H9 (cell line): Measurements from ENCODE around the gene FBXO11. TPM values are rescaled to one million over a fixed set of nuclear protein-coding genes. Genes with fewer than 3 reads are reported as not detected.

ENCODE experiments used
- DNase-seq: peaks from one replicate; pipeline ENCODE4 v3.0.0-alpha.2; 2017
- H2AFZ ChIP-seq: one replicate; pipeline ENCODE4 v1.6.1; 2013; ENCODE audit warnings: mild to moderate bottlenecking, low read length, control low read depth, moderate library complexity
- H2AK5ac ChIP-seq: 2 replicates; pipeline ENCODE4 v1.6.1; 2013; ENCODE audit warnings: low read length, control low read depth, mixed read lengths; ENCODE audit not compliant: insufficient read length
- H2BK120ac ChIP-seq: one replicate; pipeline ENCODE4 v1.6.1; 2013; ENCODE audit warnings: low read depth, mild to moderate bottlenecking, low read length, control low read depth, inconsistent platforms; ENCODE audit not compliant: poor library complexity, severe bottlenecking
- H2BK12ac ChIP-seq: 2 replicates; pipeline ENCODE4 v1.6.1; 2013; ENCODE audit warnings: low read length, control low read depth, mixed read lengths, low read depth; ENCODE audit not compliant: insufficient read length
- H2BK15ac ChIP-seq: 2 replicates; pipeline ENCODE4 v1.6.1; 2013; ENCODE audit warnings: low read depth, low read length, control low read depth
- H2BK20ac ChIP-seq: one replicate; pipeline ENCODE4 v1.6.1; 2013; ENCODE audit warnings: low read depth, mild to moderate bottlenecking, low read length, control low read depth, inconsistent platforms; ENCODE audit not compliant: poor library complexity, severe bottlenecking
- H2BK5ac ChIP-seq: 2 replicates; pipeline ENCODE4 v1.6.1; 2013; ENCODE audit warnings: low read length, control low read depth, mixed read lengths; ENCODE audit not compliant: insufficient read length
- H3K14ac ChIP-seq: 2 replicates; pipeline ENCODE4 v1.6.1; 2013; ENCODE audit warnings: low read length, control low read depth; ENCODE audit not compliant: insufficient read depth
- H3K18ac ChIP-seq: 2 replicates; pipeline ENCODE4 v1.6.1; 2013; ENCODE audit warnings: low read depth, mild to moderate bottlenecking, mixed read lengths, low read length, control low read depth; ENCODE audit not compliant: insufficient read length
- H3K23ac ChIP-seq: 2 replicates; pipeline ENCODE4 v1.6.1; 2013; ENCODE audit warnings: low read length, control low read depth, mixed read lengths, low read depth; ENCODE audit not compliant: insufficient read length
- H3K23me2 ChIP-seq: 2 replicates; pipeline ENCODE4 v1.6.1; 2013; ENCODE audit warnings: low read depth, mild to moderate bottlenecking, mixed read lengths, low read length, control low read depth; ENCODE audit not compliant: insufficient read length, poor library complexity, severe bottlenecking
- H3K27ac ChIP-seq: 2 replicates; pipeline ENCODE4 v1.5.1; 2013; ENCODE audit warnings: low read length, control low read depth, mixed read lengths, low read depth; ENCODE audit not compliant: insufficient read length
- H3K27me3 ChIP-seq: 2 replicates; pipeline ENCODE4 v1.6.1; 2013; ENCODE audit warnings: low read length, control low read depth, inconsistent platforms; ENCODE audit not compliant: insufficient read depth
- H3K4ac ChIP-seq: 2 replicates; pipeline ENCODE4 v1.6.1; 2013; ENCODE audit warnings: low read depth, mild to moderate bottlenecking, control low read depth, inconsistent platforms, low read length, moderate library complexity
- H3K4me1 ChIP-seq: 2 replicates; pipeline ENCODE4 v1.6.1; 2013; ENCODE audit warnings: low read length, control low read depth, inconsistent platforms; ENCODE audit not compliant: insufficient read depth
- H3K4me2 ChIP-seq: 2 replicates; pipeline ENCODE4 v1.6.1; 2013; ENCODE audit warnings: low read length, control low read depth, mixed read lengths; ENCODE audit not compliant: insufficient read length, insufficient read depth
- H3K56ac ChIP-seq: 2 replicates; pipeline ENCODE4 v1.6.1; 2013; ENCODE audit warnings: low read depth, mild to moderate bottlenecking, mixed read lengths, low read length, control low read depth; ENCODE audit not compliant: insufficient read length
- H3K79me1 ChIP-seq: 2 replicates; pipeline ENCODE4 v1.6.1; 2013; ENCODE audit warnings: low read depth, mild to moderate bottlenecking, moderate library complexity, low read length, control low read depth, inconsistent platforms; ENCODE audit not compliant: insufficient read depth, poor library complexity, severe bottlenecking
- H3K79me2 ChIP-seq: 2 replicates; pipeline ENCODE4 v1.6.1; 2013; ENCODE audit warnings: low read length, control low read depth, inconsistent platforms; ENCODE audit not compliant: insufficient read depth
- H3K9ac ChIP-seq: 2 replicates; pipeline ENCODE4 v1.6.1; 2013; ENCODE audit warnings: low read length, control low read depth, mixed read lengths; ENCODE audit not compliant: insufficient read length; ENCODE audit errors: extremely low read depth
- H3K9me3 ChIP-seq: one replicate; pipeline ENCODE4 v1.6.1; 2013; ENCODE audit warnings: low read depth, low read length, inconsistent platforms; ENCODE audit not compliant: control insufficient read depth
- H3T11ph ChIP-seq: one replicate; pipeline ENCODE4 v1.6.1; 2013; ENCODE audit warnings: mild to moderate bottlenecking, low read length, control low read depth, inconsistent platforms
- H4K20me1 ChIP-seq: one replicate; pipeline ENCODE4 v1.6.1; 2013; ENCODE audit not compliant: control insufficient read depth, insufficient read length, insufficient read depth
- H4K5ac ChIP-seq: 2 replicates; pipeline ENCODE4 v1.6.1; 2013; ENCODE audit warnings: low read depth, mild to moderate bottlenecking, mixed read lengths, low read length, control low read depth; ENCODE audit not compliant: insufficient read length
- H4K8ac ChIP-seq: replicated peaks from 2 replicates; pipeline ENCODE4 v1.6.1; 2013; ENCODE audit warnings: low read length, control low read depth, mixed read lengths, low read depth; ENCODE audit not compliant: insufficient read length
- H4K91ac ChIP-seq: 2 replicates; pipeline ENCODE4 v1.6.1; 2013; ENCODE audit warnings: low read depth, mild to moderate bottlenecking, moderate library complexity, mixed read lengths, low read length, control low read depth; ENCODE audit not compliant: insufficient read length
- H3K27ac Mint-ChIP-seq, 3 experiments: 2 replicates in 2 of 3; 3 replicates in 1 of 3; pipeline ENCODE4 v1.8.0; 2020 to 2021; ENCODE audit warnings: mixed read lengths in 3 of 3, mild to moderate bottlenecking in 1 of 3, moderate library complexity in 1 of 3
- H3K27me3 Mint-ChIP-seq: 2 replicates; pipeline ENCODE4 v1.8.0; 2021; ENCODE audit warnings: low read depth, mild to moderate bottlenecking, moderate library complexity, mixed read lengths
- H3K36me3 Mint-ChIP-seq, 3 experiments: 2 replicates in 2 of 3; 3 replicates in 1 of 3; pipeline ENCODE4 v1.8.0; 2020 to 2021; ENCODE audit warnings: low read depth in 3 of 3, mixed read lengths in 3 of 3; ENCODE audit not compliant: insufficient read depth in 1 of 3
- H3K4me1 Mint-ChIP-seq, 2 experiments: 2 replicates each; pipeline ENCODE4 v1.8.0; 2020; ENCODE audit warnings: mixed read lengths in 2 of 2
- H3K4me3 Mint-ChIP-seq, 2 experiments: 2 replicates in 1 of 2; 3 replicates in 1 of 2; pipeline ENCODE4 v1.8.0; 2020 to 2021; ENCODE audit warnings: mild to moderate bottlenecking in 2 of 2, mixed read lengths in 2 of 2, moderate library complexity in 1 of 2
- H3K9me3 Mint-ChIP-seq, 2 experiments: 2 replicates in 1 of 2; 3 replicates in 1 of 2; pipeline ENCODE4 v1.8.0; 2020; ENCODE audit warnings: mild to moderate bottlenecking in 2 of 2, mixed read lengths in 2 of 2, moderate library complexity in 1 of 2
- WGBS: extraction: QIAGEN DNeasy Blood & Tissue Kit; methylation state at CpG from one replicate; pipeline ENCODE4 v1.1.7; 2013; ENCODE audit warnings: missing lambda C conversion rate, low lambda C conversion rate, mixed read lengths; ENCODE audit not compliant: insufficient read length; ENCODE audit errors: extremely low coverage; 5-methylcytosine and 5-hydroxymethylcytosine counted together
- total RNA-seq: library from RNA; stranded (reverse); gene quantifications from 2 replicates; pipeline ENCODE4 v1.2.1, GENCODE V29; 2021
- TF ChIP-seq, protein P1 (sequence below): fragments of 200-600 bp; sonication (generic); conservative IDR thresholded peaks from 3 replicates; pipeline ENCODE4 v1.8.0; 2021; ENCODE audit warnings: antibody characterized with exemption, mild to moderate bottlenecking

Gene FBXO11
- total RNA-seq, 1 experiment from 2014 or later, result 68.8 TPM

DNA sequence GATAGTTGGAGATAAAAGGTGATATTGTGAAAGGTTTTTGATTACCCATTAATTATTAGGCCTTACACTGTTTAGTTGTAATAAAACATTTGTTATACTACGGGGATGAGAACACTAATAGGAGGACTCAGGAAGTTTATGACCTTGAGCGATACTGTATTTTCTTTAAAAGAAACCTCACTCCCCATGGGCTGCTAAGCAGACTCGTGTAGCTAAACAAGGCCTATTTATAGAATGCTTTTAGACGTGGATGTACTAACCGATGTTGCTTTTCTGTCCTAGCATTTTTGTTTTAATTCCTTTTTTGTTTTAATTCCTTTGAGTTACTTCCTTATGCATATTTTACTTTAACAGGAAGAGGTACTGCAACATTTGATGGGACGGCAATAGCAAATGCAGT, 100.4 kb downstream of the FBXO11 start:
- Histone ChIP-seq H4K5ac (no peak overlapping the region), H3K4me1 (no peaks in the 10 kb centered on the region), H2BK12ac (no peak overlapping the region), H2BK5ac (no peak overlapping the region), H3K79me2 (peaks cover under 1% of the 10 kb centered on the region; the same call in 1 of the 2 replicates), H3K4me2 (no peak overlapping the region), H3K56ac (no peak overlapping the region), H2BK15ac (no peak overlapping the region), H3K9me3 (no peaks in the 10 kb centered on the region), H3K23me2 (no peaks in the 10 kb centered on the region), H4K8ac (no peak overlapping the region), H3K4ac (no peak overlapping the region), H2AK5ac (no peak overlapping the region), H3K27ac (no peak overlapping the region), H3K79me1 (peaks cover 1% of the 10 kb centered on the region), H3K27me3 (no peaks in the 10 kb centered on the region), H3K23ac (no peak overlapping the region), H3K14ac (no peak overlapping the region), H2BK20ac (no peak overlapping the region), H2BK120ac (no peak overlapping the region), H4K20me1 (no peaks in the 10 kb centered on the region), H3K9ac (no peak overlapping the region), H3K18ac (no peak overlapping the region), H4K91ac (no peak overlapping the region), H3T11ph (no peak overlapping the region), H2AFZ (no peak overlapping the region)
- DNase-seq, result no peak
- peaks cover 40 to 91% (median 77%) of the 10 kb centered on the region in 3 experiments for H3K36me3 Mint-ChIP-seq
- TF ChIP-seq, protein P1, sequence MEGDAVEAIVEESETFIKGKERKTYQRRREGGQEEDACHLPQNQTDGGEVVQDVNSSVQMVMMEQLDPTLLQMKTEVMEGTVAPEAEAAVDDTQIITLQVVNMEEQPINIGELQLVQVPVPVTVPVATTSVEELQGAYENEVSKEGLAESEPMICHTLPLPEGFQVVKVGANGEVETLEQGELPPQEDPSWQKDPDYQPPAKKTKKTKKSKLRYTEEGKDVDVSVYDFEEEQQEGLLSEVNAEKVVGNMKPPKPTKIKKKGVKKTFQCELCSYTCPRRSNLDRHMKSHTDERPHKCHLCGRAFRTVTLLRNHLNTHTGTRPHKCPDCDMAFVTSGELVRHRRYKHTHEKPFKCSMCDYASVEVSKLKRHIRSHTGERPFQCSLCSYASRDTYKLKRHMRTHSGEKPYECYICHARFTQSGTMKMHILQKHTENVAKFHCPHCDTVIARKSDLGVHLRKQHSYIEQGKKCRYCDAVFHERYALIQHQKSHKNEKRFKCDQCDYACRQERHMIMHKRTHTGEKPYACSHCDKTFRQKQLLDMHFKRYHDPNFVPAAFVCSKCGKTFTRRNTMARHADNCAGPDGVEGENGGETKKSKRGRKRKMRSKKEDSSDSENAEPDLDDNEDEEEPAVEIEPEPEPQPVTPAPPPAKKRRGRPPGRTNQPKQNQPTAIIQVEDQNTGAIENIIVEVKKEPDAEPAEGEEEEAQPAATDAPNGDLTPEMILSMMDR, result no peak
- peak overlapping the region in 1 of 3 experiments; percentile 55; a peak in 1 of 7 replicates for H3K27ac Mint-ChIP-seq
- H3K9me3 Mint-ChIP-seq, result no peaks in the 10 kb centered on the region
- WGBS, result no CpG with 5 or more reads among the region's 6 CpGs
- H3K4me1 Mint-ChIP-seq, result no peaks in the 10 kb centered on the region; a peak in 1 of 4 replicates
- no peak overlapping the region for H3K4me3 Mint-ChIP-seq
- H3K27me3 Mint-ChIP-seq, result no peaks in the 10 kb centered on the region
